Neuron (in vitro differentiated cells): ENCODE data around the gene IQCF6.
"Not testable (repeated sequence)": the region's sequence is repeated elsewhere in the genome, so short reads cannot be mapped to it uniquely, and the experiment has no call there.

Experiments used
- H2AFZ ChIP-seq: one replicate; pipeline ENCODE4 v1.6.1; 2013; ENCODE audit warnings: low read depth, mild to moderate bottlenecking, inconsistent platforms, low read length, moderate library complexity
- H3K27me3 ChIP-seq: one replicate; pipeline ENCODE4 v1.6.1; 2013; ENCODE audit warnings: low read length; ENCODE audit not compliant: insufficient read depth
- H3K36me3 ChIP-seq: one replicate; pipeline ENCODE4 v1.6.1; 2013; ENCODE audit warnings: low read length; ENCODE audit not compliant: insufficient read depth
- H3K4me1 ChIP-seq: one replicate; pipeline ENCODE4 v1.6.1; 2013; ENCODE audit warnings: low read length; ENCODE audit not compliant: insufficient read depth
- H3K4me3 ChIP-seq: 2 replicates; pipeline ENCODE4 v1.5.1; 2013; ENCODE audit warnings: mild to moderate bottlenecking, low read length, moderate library complexity
- H3K9me3 ChIP-seq: one replicate; pipeline ENCODE4 v1.6.1; 2013; ENCODE audit warnings: low read length

IQCF6 gene

DNA sequence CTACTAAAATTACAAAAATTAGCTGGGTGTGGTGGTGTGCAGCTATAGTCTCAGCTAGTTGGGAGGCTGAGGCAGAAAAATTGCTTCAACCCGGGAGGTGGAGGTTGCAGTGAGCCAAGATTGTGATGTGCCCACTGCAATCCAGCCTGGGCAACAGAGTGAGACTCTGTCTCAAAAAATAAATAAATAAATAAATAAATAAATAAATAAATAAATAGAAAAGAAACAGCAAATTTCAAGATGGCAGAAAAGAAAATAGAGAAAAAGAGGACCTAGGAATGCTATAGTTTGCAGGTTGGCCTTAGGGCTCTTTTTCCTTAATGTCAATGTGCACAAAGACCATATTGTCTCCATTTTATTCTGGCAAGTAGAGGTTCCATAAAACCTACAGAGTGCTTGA, 28.2 kb downstream of the IQCF6 start:
- H3K36me3 ChIP-seq, result no peaks in the 10 kb centered on the region
- H3K4me1 ChIP-seq, result no peaks in the 10 kb centered on the region
- no peak overlapping the region for H2AFZ ChIP-seq
- H3K4me3 ChIP-seq, result no peak overlapping the region
- H3K27me3 ChIP-seq, result no peaks in the 10 kb centered on the region
- H3K9me3 ChIP-seq, result peaks cover 1% of the 10 kb centered on the region

DNA sequence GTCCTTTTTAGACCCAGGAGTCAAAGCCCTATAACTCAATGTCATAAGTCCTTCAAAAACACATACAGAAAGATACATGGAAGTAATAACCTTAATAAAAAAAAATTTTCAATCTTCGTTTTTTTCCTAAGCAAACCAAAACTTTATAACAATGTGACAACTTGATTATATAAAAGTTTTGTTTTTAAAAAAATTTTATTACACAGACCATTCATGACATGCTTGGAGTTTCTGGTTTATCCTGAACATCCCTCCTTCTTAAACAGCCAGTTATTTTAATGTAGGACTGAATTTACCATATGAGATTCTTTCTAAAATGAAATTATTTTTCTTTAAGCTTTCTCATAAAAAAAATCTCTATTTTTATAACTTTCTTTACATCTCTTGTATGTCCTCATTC, 30.7 kb downstream of the IQCF6 start:
- H3K27me3 ChIP-seq, result no peaks in the 10 kb centered on the region
- H3K4me3 ChIP-seq, result no peak overlapping the region
- H3K9me3 ChIP-seq, result no peaks in the 10 kb centered on the region
- no peaks in the 10 kb centered on the region for H3K4me1 ChIP-seq
- no peaks in the 10 kb centered on the region for H3K36me3 ChIP-seq
- no peak overlapping the region for H2AFZ ChIP-seq

DNA sequence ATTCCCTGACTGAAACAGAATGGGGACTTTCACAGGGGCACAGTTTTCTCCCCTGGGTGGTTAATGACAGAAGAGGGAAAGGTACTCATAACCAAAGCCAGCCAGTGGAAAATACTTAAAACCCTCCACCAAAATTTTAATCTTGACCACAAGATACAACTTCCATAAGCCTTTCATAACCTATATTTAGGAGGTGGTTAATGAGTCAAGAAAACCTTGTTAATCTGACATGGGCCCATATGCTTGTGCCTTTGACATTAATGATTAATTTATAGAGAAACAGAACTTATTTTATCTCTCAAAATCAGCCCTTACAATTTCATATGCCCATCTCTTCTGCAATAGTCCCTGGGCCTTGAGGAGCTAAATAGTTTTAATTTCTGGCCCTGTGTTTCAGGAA, 31.2 kb downstream of the IQCF6 start:
- Histone ChIP-seq H3K4me3 (no peak overlapping the region), H3K9me3 (no peaks in the 10 kb centered on the region), H2AFZ (no peak overlapping the region), H3K4me1 (no peaks in the 10 kb centered on the region), H3K36me3 (no peaks in the 10 kb centered on the region), H3K27me3 (no peaks in the 10 kb centered on the region)

DNA sequence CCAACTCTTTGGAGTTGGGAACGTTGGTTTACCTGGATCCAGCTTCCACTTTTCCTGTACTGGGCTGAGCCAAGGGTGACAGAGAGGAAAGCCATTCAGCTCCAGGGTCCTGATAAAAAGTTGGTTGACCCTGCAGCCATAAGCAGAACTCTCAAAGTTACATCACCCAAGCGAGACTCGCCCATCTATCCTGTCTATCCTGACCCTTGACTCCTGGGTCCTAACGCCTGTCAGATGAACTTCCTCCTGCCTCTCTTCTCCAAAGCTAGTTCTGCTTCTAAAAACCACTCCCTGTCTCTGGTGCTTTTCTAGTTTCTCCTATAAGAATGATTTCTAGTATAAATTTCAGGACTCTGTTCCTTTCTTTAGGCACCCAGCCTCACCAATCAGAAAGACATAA, 36.1 kb downstream of the IQCF6 start:
- not testable (repeated sequence) for H3K4me3 ChIP-seq, H3K9me3 ChIP-seq, H2AFZ ChIP-seq, H3K4me1 ChIP-seq, H3K36me3 ChIP-seq
- H3K27me3 ChIP-seq, result peaks cover 16% of the 10 kb centered on the region

DNA sequence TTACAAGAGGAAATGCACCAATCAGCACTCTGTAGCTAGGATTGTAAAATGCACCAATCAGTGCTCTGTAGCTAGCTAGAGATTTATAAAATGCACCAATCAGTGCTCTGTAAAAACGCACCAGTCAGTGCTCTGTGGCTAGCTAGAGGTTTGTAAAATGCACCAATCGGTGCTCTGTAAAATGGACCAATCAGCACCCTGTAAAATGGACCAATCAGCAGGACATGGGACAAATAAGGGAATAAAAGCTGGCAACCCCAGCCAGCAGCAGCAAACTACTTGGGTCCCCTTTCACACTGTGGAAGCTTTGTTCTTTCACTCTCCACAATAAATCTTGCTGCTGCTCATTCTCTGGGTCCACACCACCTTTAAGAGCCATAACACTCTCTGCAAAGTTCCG, 36.7 kb downstream of the IQCF6 start:
- H3K36me3 ChIP-seq, H3K4me1 ChIP-seq, H3K4me3 ChIP-seq, H2AFZ ChIP-seq, H3K9me3 ChIP-seq: not testable (repeated sequence)
- H3K27me3 ChIP-seq, result peaks cover 16% of the 10 kb centered on the region

DNA sequence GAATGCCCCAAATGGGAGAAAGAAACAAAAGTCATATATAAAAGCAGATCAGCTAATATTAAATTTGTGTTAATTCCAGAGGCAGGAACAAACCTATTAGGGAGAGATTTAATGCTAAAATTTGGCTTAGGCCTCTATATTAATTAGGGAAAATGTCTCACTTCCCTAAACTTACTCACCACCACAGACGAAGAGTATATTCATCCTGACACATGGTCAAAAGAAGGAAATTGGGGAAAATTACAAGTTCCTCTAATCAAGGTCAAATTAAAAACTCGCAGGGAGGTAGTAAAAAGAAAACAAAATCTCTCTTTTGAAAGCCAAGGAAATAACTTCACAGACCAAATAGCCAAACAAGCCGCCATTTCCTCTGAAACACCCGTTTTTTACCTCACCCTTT, 39.9 kb downstream of the IQCF6 start:
- Histone ChIP-seq H2AFZ (no peak overlapping the region), H3K36me3 (no peaks in the 10 kb centered on the region), H3K4me3 (no peak overlapping the region), H3K4me1 (no peaks in the 10 kb centered on the region), H3K27me3 (peaks cover 16% of the 10 kb centered on the region), H3K9me3 (no peaks in the 10 kb centered on the region)

DNA sequence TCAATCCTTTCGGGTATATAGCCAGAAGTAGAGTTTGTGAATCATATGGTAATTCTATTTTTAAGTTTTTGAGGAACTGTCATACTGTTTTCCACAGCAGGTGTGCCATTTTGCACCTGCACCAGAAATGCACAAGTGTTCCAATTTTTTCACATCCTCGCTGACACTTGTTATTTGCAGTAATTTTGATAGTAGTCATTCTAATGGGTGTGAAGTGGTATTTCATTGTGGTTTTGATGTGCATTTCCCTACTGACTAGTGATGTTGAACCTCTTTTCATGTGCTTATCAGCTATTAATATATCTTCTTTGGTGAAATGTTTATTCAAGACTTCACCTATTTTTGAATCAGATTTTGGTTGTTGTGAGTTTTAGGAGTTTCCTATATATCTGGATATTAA, 43.1 kb downstream of the IQCF6 start:
- no peak overlapping the region for H3K4me3 ChIP-seq
- H3K36me3 ChIP-seq, result no peaks in the 10 kb centered on the region
- H2AFZ ChIP-seq, result no peak overlapping the region
- H3K27me3 ChIP-seq, result peaks cover 16% of the 10 kb centered on the region
- no peaks in the 10 kb centered on the region for H3K9me3 ChIP-seq
- H3K4me1 ChIP-seq, result no peaks in the 10 kb centered on the region

DNA sequence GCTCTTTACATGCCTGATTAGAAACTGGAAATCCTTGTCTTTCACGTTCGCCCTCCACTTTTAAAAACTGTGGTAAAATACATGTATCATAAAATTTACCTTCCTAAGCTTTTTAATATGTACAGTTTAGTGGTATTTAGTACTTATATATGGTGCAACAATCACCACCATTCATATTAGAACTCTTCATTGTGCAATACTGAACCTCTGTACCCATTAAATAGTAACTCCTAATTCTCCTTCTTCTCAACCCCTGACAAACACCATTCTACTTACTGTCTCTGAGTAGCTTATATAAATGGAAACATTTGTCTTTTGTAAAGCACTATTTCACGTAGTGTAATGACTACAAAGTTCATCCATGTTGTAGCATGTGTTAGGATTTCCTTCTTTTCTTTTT, 44.0 kb downstream of the IQCF6 start:
- Histone ChIP-seq H3K4me3 (no peak overlapping the region), H3K9me3 (no peaks in the 10 kb centered on the region), H2AFZ (no peak overlapping the region), H3K36me3 (no peaks in the 10 kb centered on the region), H3K4me1 (no peaks in the 10 kb centered on the region), H3K27me3 (peaks cover 12% of the 10 kb centered on the region)

DNA sequence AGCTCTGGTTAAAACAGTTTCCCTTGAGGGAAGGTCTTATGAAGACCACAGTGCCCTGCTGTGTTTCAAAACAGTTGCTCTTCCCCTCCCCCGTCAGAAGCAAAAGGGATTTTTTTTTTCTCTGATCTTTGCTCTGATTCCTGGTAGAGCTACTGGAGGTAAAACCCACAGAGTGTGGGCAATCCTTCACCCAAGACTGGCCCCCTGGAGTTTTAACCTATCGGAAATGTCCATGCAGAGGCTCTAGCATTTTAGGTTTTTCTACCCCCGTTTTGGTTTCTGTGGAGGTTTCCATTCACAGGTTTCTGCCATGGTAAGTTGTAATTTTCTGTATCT, 44.5 kb downstream of the IQCF6 start:
- Histone ChIP-seq H2AFZ (no peak overlapping the region), H3K4me3 (no peak overlapping the region), H3K36me3 (no peaks in the 10 kb centered on the region), H3K9me3 (no peaks in the 10 kb centered on the region), H3K4me1 (no peaks in the 10 kb centered on the region), H3K27me3 (peaks cover 7% of the 10 kb centered on the region)

DNA sequence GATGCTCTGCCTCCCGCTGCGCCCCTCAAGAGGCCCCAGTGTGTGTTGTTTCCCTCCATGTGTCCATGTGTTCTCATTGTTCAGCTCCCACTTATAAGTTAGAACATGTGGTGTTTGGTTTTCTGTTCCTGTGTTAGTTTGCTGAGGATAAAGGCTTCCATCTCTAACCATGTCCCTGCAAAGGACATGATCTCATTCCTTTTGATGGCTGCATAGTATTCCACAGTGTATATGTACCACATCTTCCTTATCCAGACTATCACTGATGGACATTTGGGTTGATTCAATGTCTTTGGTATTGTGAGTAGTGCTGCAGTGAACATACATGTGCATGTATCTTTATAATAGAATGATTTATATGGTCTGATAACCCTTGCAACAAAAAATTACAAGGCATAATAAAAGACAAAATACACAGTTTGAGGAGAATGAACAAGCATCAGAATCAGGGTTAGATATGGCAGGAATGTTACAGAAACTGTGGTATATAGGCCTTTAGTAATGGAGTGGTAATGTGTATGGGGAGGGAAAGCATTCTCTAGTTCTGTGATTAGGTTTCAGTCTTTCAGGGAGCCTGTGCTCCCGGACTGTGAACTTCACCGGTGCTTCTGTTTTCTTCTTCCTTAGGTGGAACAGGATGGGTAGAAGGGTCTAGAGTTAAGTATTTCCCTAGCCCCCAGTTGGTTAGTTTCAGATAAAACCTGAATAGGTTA, 45.0 kb downstream of the IQCF6 start:
- H3K9me3 ChIP-seq, result no peaks in the 10 kb centered on the region
- H3K27me3 ChIP-seq, result peaks cover 2% of the 10 kb centered on the region
- no peak overlapping the region for H2AFZ ChIP-seq
- no peaks in the 10 kb centered on the region for H3K4me1 ChIP-seq
- no peak overlapping the region for H3K4me3 ChIP-seq
- H3K36me3 ChIP-seq, result no peaks in the 10 kb centered on the region

DNA sequence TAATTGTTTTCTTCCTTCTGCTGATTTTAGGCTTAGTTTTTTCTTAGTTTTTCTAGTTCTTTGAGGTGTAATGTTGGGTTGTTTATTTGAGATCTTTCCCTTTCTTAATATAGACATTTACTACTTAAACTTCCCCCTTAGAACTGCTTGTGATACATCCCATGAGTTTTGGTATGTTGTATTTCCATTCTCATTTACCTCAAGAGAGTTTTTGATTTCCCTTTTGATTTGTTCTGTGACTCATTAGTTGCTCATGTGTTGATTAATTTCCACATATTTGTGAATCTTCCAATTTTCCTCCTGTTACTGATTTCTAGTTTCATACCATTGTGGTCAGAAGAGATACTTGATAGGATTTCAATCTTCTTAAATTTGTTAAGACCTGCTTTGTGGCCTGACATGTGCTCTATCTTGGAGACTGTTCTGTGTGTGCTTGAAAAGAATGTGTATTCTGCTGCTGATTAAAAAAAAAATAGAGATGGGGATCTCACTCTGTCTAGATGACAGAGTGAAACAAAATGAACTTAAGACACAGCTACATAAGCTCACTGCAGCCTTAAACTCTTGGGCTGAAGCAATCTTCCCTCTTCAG, 49.9 kb downstream of the IQCF6 start:
- H3K27me3 ChIP-seq, result no peaks in the 10 kb centered on the region
- no peaks in the 10 kb centered on the region for H3K36me3 ChIP-seq
- no peak overlapping the region for H2AFZ ChIP-seq
- H3K4me1 ChIP-seq, result no peaks in the 10 kb centered on the region
- no peaks in the 10 kb centered on the region for H3K9me3 ChIP-seq
- no peak overlapping the region for H3K4me3 ChIP-seq
